Progenitor cell of endocrine pancreas (in vitro differentiated cells): ENCODE results near the gene NCS1. TPM values are rescaled to one million over a fixed set of nuclear protein-coding genes. Genes with fewer than 3 reads are reported as not detected.

Experiments
- DNase-seq: peaks from one replicate; pipeline ENCODE4 v3.0.0; 2021; ENCODE audit warnings: low spot score; ENCODE audit not compliant: unreplicated experiment
- H3K27ac Mint-ChIP-seq: 2 replicates; pipeline ENCODE4 v1.8.0; 2021; ENCODE audit warnings: mild to moderate bottlenecking, moderate library complexity, mixed read lengths
- H3K27me3 Mint-ChIP-seq: 2 replicates; pipeline ENCODE4 v1.8.0; 2021; ENCODE audit warnings: mixed read lengths
- H3K36me3 Mint-ChIP-seq: 2 replicates; pipeline ENCODE4 v1.8.0; 2022; ENCODE audit warnings: mixed read lengths; ENCODE audit not compliant: insufficient read depth
- H3K4me1 Mint-ChIP-seq: 2 replicates; pipeline ENCODE4 v1.8.0; 2021; ENCODE audit warnings: low read depth, mixed read lengths
- H3K4me3 Mint-ChIP-seq: 2 replicates; pipeline ENCODE4 v1.8.0; 2021; ENCODE audit warnings: low read depth, mild to moderate bottlenecking, moderate library complexity, mixed read lengths
- H3K9me3 Mint-ChIP-seq: 2 replicates; pipeline ENCODE4 v1.8.0; 2021; ENCODE audit warnings: low read depth, mixed read lengths
- total RNA-seq: library from RNA; stranded (reverse); gene quantifications from 2 replicates; pipeline ENCODE4 v1.2.1, GENCODE V29; 2021
- TF ChIP-seq, protein P1 (sequence below): fragments of 200-600 bp; sonication (generic); IDR thresholded peaks from one replicate; pipeline ENCODE4 v1.5.0; 2021; ENCODE audit warnings: antibody characterized with exemption, mild to moderate bottlenecking; ENCODE audit not compliant: unreplicated experiment

Gene NCS1
- total RNA-seq, 1 donor from 2014 or later: 29.0 TPM

- Mint-ChIP-seq H3K27ac (no peak overlapping the region), H3K36me3 (no peaks in the 10 kb centered on the region), H3K27me3 (no peaks in the 10 kb centered on the region), H3K4me1 (peaks cover 27% of the 10 kb centered on the region), H3K4me3 (no peak overlapping the region), H3K9me3 (no peaks in the 10 kb centered on the region)
- TF ChIP-seq, protein P1, sequence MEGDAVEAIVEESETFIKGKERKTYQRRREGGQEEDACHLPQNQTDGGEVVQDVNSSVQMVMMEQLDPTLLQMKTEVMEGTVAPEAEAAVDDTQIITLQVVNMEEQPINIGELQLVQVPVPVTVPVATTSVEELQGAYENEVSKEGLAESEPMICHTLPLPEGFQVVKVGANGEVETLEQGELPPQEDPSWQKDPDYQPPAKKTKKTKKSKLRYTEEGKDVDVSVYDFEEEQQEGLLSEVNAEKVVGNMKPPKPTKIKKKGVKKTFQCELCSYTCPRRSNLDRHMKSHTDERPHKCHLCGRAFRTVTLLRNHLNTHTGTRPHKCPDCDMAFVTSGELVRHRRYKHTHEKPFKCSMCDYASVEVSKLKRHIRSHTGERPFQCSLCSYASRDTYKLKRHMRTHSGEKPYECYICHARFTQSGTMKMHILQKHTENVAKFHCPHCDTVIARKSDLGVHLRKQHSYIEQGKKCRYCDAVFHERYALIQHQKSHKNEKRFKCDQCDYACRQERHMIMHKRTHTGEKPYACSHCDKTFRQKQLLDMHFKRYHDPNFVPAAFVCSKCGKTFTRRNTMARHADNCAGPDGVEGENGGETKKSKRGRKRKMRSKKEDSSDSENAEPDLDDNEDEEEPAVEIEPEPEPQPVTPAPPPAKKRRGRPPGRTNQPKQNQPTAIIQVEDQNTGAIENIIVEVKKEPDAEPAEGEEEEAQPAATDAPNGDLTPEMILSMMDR: no peak
- DNase-seq: no peak
These were observed 17.6 kb downstream of the NCS1 start for GRCh38 chr9:130189840-130190239.

DNA sequence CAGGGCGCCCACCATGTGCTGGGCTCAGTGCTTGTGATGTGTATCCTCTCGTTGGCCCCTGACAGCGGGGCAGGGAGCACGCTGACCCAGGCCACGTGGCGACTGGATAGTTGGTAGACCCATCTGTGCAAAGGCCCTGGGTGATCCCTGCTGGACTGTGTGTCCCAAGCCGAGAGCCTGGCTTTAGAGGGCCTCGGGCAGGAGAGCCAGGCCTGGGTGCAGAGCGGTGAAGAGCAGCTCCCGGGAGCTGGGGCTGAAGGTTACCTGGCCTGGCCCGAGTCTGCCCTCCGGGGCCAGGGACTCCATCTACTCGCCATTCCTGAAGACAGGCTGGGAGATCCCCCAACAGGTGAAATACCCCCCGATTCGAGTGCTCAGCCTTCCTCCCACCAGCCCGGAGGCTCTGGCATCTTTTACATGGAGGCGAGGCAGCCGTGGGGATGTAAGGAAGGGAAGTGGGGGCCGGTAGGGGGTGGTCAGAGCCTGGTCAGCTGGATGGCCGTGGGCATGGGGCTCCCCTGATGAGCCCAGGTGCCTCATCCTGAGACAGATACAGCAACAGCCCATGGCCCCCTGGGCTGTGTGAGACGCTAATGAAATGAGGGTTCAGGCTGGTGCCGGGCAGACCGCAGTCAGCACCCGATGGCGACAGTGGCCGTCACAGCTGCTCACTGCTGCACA lies 19.0 kb downstream of the NCS1 start:
- Mint-ChIP-seq H3K4me1 (peaks cover 22% of the 10 kb centered on the region), H3K9me3 (no peaks in the 10 kb centered on the region), H3K4me3 (no peak overlapping the region), H3K27ac (no peak overlapping the region), H3K36me3 (no peaks in the 10 kb centered on the region), H3K27me3 (no peaks in the 10 kb centered on the region)
- TF ChIP-seq, protein P1: no peak
- no peak for DNase-seq

GRCh38 chr9:130191749-130192120 lies 19.5 kb downstream of the NCS1 start:
- H3K9me3 Mint-ChIP-seq: no peaks in the 10 kb centered on the region
- no peak for DNase-seq

GRCh38 chr9:130192382-130192999 lies 20.3 kb downstream of the NCS1 start:
- H3K4me1 Mint-ChIP-seq: peaks cover 17% of the 10 kb centered on the region
- H3K27me3 Mint-ChIP-seq: no peaks in the 10 kb centered on the region
- H3K27ac Mint-ChIP-seq: no peak overlapping the region
- TF ChIP-seq, protein P1: no peak
- DNase-seq: no peak
- H3K9me3 Mint-ChIP-seq: no peaks in the 10 kb centered on the region
- H3K36me3 Mint-ChIP-seq: no peaks in the 10 kb centered on the region
- H3K4me3 Mint-ChIP-seq: no peak overlapping the region

More at GRCh38 chr9:130191749-130192120, 19.5 kb downstream of the NCS1 start:
- Mint-ChIP-seq H3K4me3 (no peak overlapping the region), H3K4me1 (peaks cover 17% of the 10 kb centered on the region), H3K27ac (no peak overlapping the region), H3K36me3 (no peaks in the 10 kb centered on the region), H3K27me3 (no peaks in the 10 kb centered on the region)
- TF ChIP-seq, protein P1: no peak

- Mint-ChIP-seq H3K4me1 (peaks cover 14% of the 10 kb centered on the region), H3K27me3 (no peaks in the 10 kb centered on the region), H3K4me3 (no peak overlapping the region), H3K36me3 (no peaks in the 10 kb centered on the region), H3K9me3 (no peaks in the 10 kb centered on the region), H3K27ac (no peak overlapping the region)
- TF ChIP-seq, protein P1: no peak
- no peak for DNase-seq
These were observed 20.9 kb downstream of the NCS1 start for GRCh38 chr9:130193103-130193502.
